Caco-2 (cell line): Measurements from ENCODE around the gene TLE2. TPM values are rescaled to one million over a fixed set of nuclear protein-coding genes. Genes with fewer than 3 reads are reported as not detected.

Experiments used
- BruUV-seq: library from RNA; stranded (reverse); fragments of 400-500 nt; replicated peaks from 2 replicates; lab custom pipeline; 2021; lab: Mats Ljungman, UMichigan
- CTCF ChIA-PET: fragments of 300-600 bp; sonication (Branson Sonifier 250); formaldehyde crosslinking; loops from one replicate; lab custom pipeline; 2022; ENCODE audit warnings: antibody characterized with exemption; lab: Charles Lee
- POLR2A ChIA-PET: fragments of 300-600 bp; sonication (Branson Sonifier 250); formaldehyde crosslinking; loops from one replicate; lab custom pipeline; 2022; ENCODE audit warnings: antibody characterized with exemption; lab: Charles Lee
- DNase-seq, 2 experiments: peaks; one replicate each; pipeline versions ENCODE4 v3.0.0 to v3.0.0-alpha.2; 2020 to 2022
- H3K27me3 ChIP-seq: replicated peaks from 2 replicates; pipeline ENCODE4 v1.6.0; 2011; ENCODE audit warnings: low read length; ENCODE audit not compliant: control insufficient read depth, insufficient read depth
- H3K36me3 ChIP-seq: 2 replicates; pipeline ENCODE4 v1.5.1; 2011; ENCODE audit warnings: low read length; ENCODE audit not compliant: control insufficient read depth, insufficient read depth
- H3K4me1 ChIP-seq: fragments of 250-450 bp; sonication (Bioruptor Pico); 2 replicates; pipeline ENCODE4 v1.5.1; 2020; ENCODE audit warnings: mild to moderate bottlenecking
- H3K4me3 ChIP-seq: 2 replicates; pipeline ENCODE4 v1.5.1; 2011; ENCODE audit warnings: low read depth, mild to moderate bottlenecking, control low read depth, low read length
- H3K9me3 ChIP-seq: fragments of 250-450 bp; sonication (Bioruptor Pico); 2 replicates; pipeline ENCODE4 v1.5.1; 2020; ENCODE audit warnings: mild to moderate bottlenecking, moderate library complexity
- H3K27ac Mint-ChIP-seq: one replicate; pipeline ENCODE4 v1.8.0; 2022; ENCODE audit warnings: mixed read lengths; ENCODE audit not compliant: unreplicated experiment
- H3K27me3 Mint-ChIP-seq: one replicate; pipeline ENCODE4 v1.8.0; 2022; ENCODE audit warnings: mixed read lengths; ENCODE audit not compliant: insufficient read depth, unreplicated experiment
- H3K36me3 Mint-ChIP-seq: one replicate; pipeline ENCODE4 v1.8.0; 2022; ENCODE audit warnings: mild to moderate bottlenecking, mixed read lengths; ENCODE audit not compliant: insufficient read depth, unreplicated experiment
- H3K4me1 Mint-ChIP-seq: one replicate; pipeline ENCODE4 v1.8.0; 2022; ENCODE audit warnings: low read depth, mixed read lengths; ENCODE audit not compliant: unreplicated experiment
- H3K4me3 Mint-ChIP-seq: one replicate; pipeline ENCODE4 v1.8.0; 2022; ENCODE audit warnings: mild to moderate bottlenecking, moderate library complexity, mixed read lengths; ENCODE audit not compliant: unreplicated experiment
- H3K9me3 Mint-ChIP-seq: one replicate; pipeline ENCODE4 v1.8.0; 2022; ENCODE audit warnings: mixed read lengths; ENCODE audit not compliant: unreplicated experiment
- CTCF ChIP-seq, 2 experiments: fragments of 200-600 bp in 1 of 2; IDR thresholded peaks; 1 replicate in 1 of 2; 2 replicates in 1 of 2; pipeline versions ENCODE4 v1.5.1 to v1.8.0; 2011 to 2022; ENCODE audit warnings: antibody characterized with exemption in 1 of 2, control low read depth in 1 of 2, inconsistent platforms in 1 of 2, low read depth in 1 of 2, low read length in 1 of 2, mild to moderate bottlenecking in 1 of 2, moderate library complexity in 1 of 2; ENCODE audit not compliant: insufficient read depth in 1 of 2, severe bottlenecking in 1 of 2, unreplicated experiment in 1 of 2
- intact Hi-C: fragments of 100-400 bp; cut with micrococcal nuclease; formaldehyde crosslinking; loops from one replicate; pipeline ENCODE4 v1.10.0; 2022; ENCODE audit not compliant: unreplicated experiment
- total RNA-seq: library from RNA; stranded (reverse); gene quantifications from 2 replicates; pipeline ENCODE4 v1.2.3, GENCODE V29; 2022

Gene TLE2
- total RNA-seq, 1 experiment from 2014 or later, result 31.3 TPM

GRCh38 chr19:2952953-2953481 lies 76.1 kb downstream of the TLE2 start:
- Histone ChIP-seq H3K27me3 (no peaks in the 10 kb centered on the region), H3K4me1 (peaks cover 14% of the 10 kb centered on the region), H3K4me3 (peak overlapping the region; percentile 13; the same call in 1 of the 2 replicates), H3K36me3 (no peaks in the 10 kb centered on the region), H3K9me3 (no peaks in the 10 kb centered on the region)
- Mint-ChIP-seq H3K27ac (peak overlapping the region; percentile 42), H3K36me3 (peaks cover 25% of the 10 kb centered on the region), H3K27me3 (no peaks in the 10 kb centered on the region), H3K9me3 (no peaks in the 10 kb centered on the region), H3K4me3 (peak overlapping the region; percentile 71), H3K4me1 (peaks cover 8% of the 10 kb centered on the region)
- intact Hi-C loops, result loop anchor here (1.0 to 10.0 kb wide), 3 partner anchors 24 to 112 kb away; partner anchors contain the start of genes TLE5 and TLE6
- POLR2A ChIA-PET, result no interaction called here
- BruUV-seq, result no TSS peak
- peak in 1 of 2 experiments; percentile 12 for TF ChIP-seq CTCF (IDR thresholded peaks at IDR 0.05; ENCODE audit: insufficient read depth in 1 of 2, low read depth in 1 of 2, low read length in 1 of 2, severe bottlenecking in 1 of 2, unreplicated experiment in 1 of 2)
- peak; percentile 82 to 83 for DNase-seq
- CTCF ChIA-PET, result interaction anchor here (0.6 to 1.2 kb wide), 5 partner anchors 53 to 489 kb away, joined by 3 to 5 read pairs (median 3); no protein-coding TSS in a partner anchor

DNA sequence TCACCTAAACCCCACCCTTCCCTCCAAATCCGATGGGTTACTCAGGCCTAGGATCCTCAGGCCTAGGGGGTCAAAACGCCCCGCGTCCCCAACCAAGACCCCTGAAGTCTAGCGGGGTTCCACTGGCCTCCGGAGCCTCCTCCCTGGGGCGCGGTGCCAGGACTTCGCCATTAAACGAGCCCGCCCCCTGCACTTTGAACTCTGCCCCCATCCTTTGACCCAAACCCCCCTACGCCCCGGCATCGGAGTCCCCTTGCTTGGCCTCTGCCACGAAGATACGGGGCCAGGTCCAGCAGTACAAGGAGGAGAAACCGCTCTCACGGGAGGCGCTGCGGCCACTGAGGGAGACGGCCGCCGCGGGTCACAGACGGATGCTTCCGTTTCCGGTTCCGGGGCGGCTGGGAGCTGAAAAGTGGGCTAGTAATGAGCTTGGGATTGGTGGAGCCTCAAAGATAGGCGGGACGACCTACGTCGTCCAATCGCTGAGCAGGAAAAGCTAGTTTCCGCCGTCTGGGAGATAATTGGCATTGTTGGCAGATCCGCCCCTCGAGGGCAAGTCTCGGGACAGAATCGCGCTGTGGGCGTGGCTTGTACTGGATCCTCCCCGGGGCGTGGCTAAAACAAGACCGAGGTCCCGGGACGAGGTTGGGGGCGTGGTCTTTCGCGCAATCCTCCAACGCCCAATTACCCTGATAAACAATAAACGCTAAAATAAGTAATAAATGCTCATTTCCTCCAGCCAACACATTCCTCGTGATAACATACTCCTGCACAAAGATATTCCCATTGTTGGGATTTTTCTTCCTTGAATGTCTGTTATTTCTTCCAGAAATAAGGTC lies 78.6 kb downstream of the TLE2 start:
- Mint-ChIP-seq H3K27ac (peak overlapping the region; percentile 97), H3K4me1 (peaks cover 16% of the 10 kb centered on the region), H3K4me3 (peak overlapping the region; percentile 97), H3K9me3 (no peaks in the 10 kb centered on the region), H3K27me3 (no peaks in the 10 kb centered on the region), H3K36me3 (peaks cover 32% of the 10 kb centered on the region)
- Histone ChIP-seq H3K9me3 (no peaks in the 10 kb centered on the region), H3K36me3 (no peaks in the 10 kb centered on the region), H3K4me3 (peak overlapping the region; percentile 68), H3K4me1 (peaks cover 14% of the 10 kb centered on the region), H3K27me3 (no peaks in the 10 kb centered on the region)
- TF ChIP-seq CTCF (IDR thresholded peaks at IDR 0.05; ENCODE audit: insufficient read depth in 1 of 2, low read depth in 1 of 2, low read length in 1 of 2, severe bottlenecking in 1 of 2, unreplicated experiment in 1 of 2), result no peak
- peak; percentile 99 for DNase-seq
- no TSS peak for BruUV-seq
- CTCF ChIA-PET, result interaction anchor here (0.5 to 2.1 kb wide), 32 partner anchors 9 to 1761 kb away, joined by 3 to 23 read pairs (median 4); partner anchors contain the start of genes REEP6, TLE6, ZNF555 and ZNF57
- POLR2A ChIA-PET, result interaction anchor here (0.6 to 2.2 kb wide), 19 partner anchors 16 to 550 kb away, joined by 3 to 24 read pairs (median 4); partner anchors contain the start of genes DOHH, GNA11, THOP1 and TLE6
- intact Hi-C loops, result loop anchor here (2.0 to 10.0 kb wide), 3 partner anchors 50 to 114 kb away; partner anchors contain the start of genes TLE5 and ZNF57

- ChIA-PET POLR2A (interaction anchor here (0.5 to 2.2 kb wide), 10 partner anchors 17 to 551 kb away, joined by 3 to 24 read pairs (median 5); partner anchors contain the start of genes DOHH, GNA11 and ZNF57), CTCF (interaction anchor here (0.6 to 2.1 kb wide), 21 partner anchors 9 to 1459 kb away, joined by 3 to 23 read pairs (median 5); partner anchors contain the start of genes REEP6, TLE6, ZNF555 and ZNF57)
- Mint-ChIP-seq H3K27me3 (no peaks in the 10 kb centered on the region), H3K36me3 (peaks cover 38% of the 10 kb centered on the region), H3K4me3 (peak overlapping the region; percentile 97), H3K27ac (peak overlapping the region; percentile 97), H3K9me3 (no peaks in the 10 kb centered on the region), H3K4me1 (peaks cover 16% of the 10 kb centered on the region)
- TF ChIP-seq CTCF (IDR thresholded peaks at IDR 0.05; ENCODE audit: insufficient read depth in 1 of 2, low read depth in 1 of 2, low read length in 1 of 2, severe bottlenecking in 1 of 2, unreplicated experiment in 1 of 2), result no peak
- peak; percentile 53 to 67 for DNase-seq
- Histone ChIP-seq H3K4me3 (peak overlapping the region; percentile 68), H3K4me1 (peaks cover 14% of the 10 kb centered on the region), H3K27me3 (no peaks in the 10 kb centered on the region), H3K9me3 (no peaks in the 10 kb centered on the region), H3K36me3 (no peaks in the 10 kb centered on the region)
- BruUV-seq, result no TSS peak
- intact Hi-C loops, result loop anchor here (2.0 to 10.0 kb wide), 3 partner anchors 49 to 115 kb away; partner anchors contain the start of genes TLE5 and ZNF57
Measured at GRCh38 chr19:2949939-2950285, 79.2 kb downstream of the TLE2 start.
